ENCODE results near the gene KIF23. TPM values are rescaled to one million over a fixed set of nuclear protein-coding genes. Genes with fewer than 3 reads are reported as not detected.
A peak's percentile ranks its signal among the peaks of the same experiment; 100 is the strongest.

The KIF23 gene
- total RNA-seq, 4 donors from 2014 or later: 4.5 to 13.2 (median 8.9) TPM

GRCh38 chr15:69468241-69469121 lies 54.3 kb downstream of the KIF23 start:
- no peaks in the 10 kb centered on the region for H3K27me3 ChIP-seq
- TF ChIP-seq EP300 (IDR thresholded peaks at IDR 0.05) (no peak), CTCF (IDR thresholded peaks at IDR 0.05) (no peak), POLR2A (IDR thresholded peaks at IDR 0.05) (no peak)
- H3K36me3 ChIP-seq: no peaks in the 10 kb centered on the region
- no peak for DNase-seq (ENCODE audit: low spot score in 2 of 2)
- H3K9me3 ChIP-seq: no peaks in the 10 kb centered on the region
- WGBS, 2 donors: 73 to 76% methylated on average over 19 of the region's 19 CpGs
- H3K4me3 ChIP-seq: no peak overlapping the region
- H3K4me1 ChIP-seq: peaks cover 0 to 1% (median 0%) of the 10 kb centered on the region in 4 donors
- peak overlapping the region in 1 of 4 donors; percentile 19 for H3K27ac ChIP-seq

- WGBS, 2 donors: 95 to 97% methylated on average over 7 to 8 of the region's 8 CpGs
- no peak for DNase-seq (ENCODE audit: low spot score in 2 of 2)
- Histone ChIP-seq H3K36me3 (no peaks in the 10 kb centered on the region), H3K27me3 (no peaks in the 10 kb centered on the region), H3K4me1 (no peaks in the 10 kb centered on the region), H3K9me3 (no peaks in the 10 kb centered on the region), H3K4me3 (no peak overlapping the region), H3K27ac (no peak overlapping the region)
- TF ChIP-seq POLR2A (IDR thresholded peaks at IDR 0.05) (no peak), EP300 (IDR thresholded peaks at IDR 0.05) (no peak), CTCF (IDR thresholded peaks at IDR 0.05) (no peak)
These were observed 55.5 kb downstream of the KIF23 start for GRCh38 chr15:69469467-69470201.

- Histone ChIP-seq H3K27ac (no peak overlapping the region), H3K4me1 (no peaks in the 10 kb centered on the region), H3K36me3 (no peaks in the 10 kb centered on the region), H3K27me3 (no peaks in the 10 kb centered on the region), H3K9me3 (no peaks in the 10 kb centered on the region), H3K4me3 (no peak overlapping the region)
- 86 to 89% methylated on average over 5 of the region's 5 CpGs for WGBS, 2 donors
- no peak for DNase-seq (ENCODE audit: low spot score in 2 of 2)
- TF ChIP-seq EP300 (IDR thresholded peaks at IDR 0.05) (no peak), CTCF (IDR thresholded peaks at IDR 0.05) (no peak), POLR2A (IDR thresholded peaks at IDR 0.05) (no peak)
These were observed 57.9 kb downstream of the KIF23 start for GRCh38 chr15:69472046-69472445.

- no peaks in the 10 kb centered on the region for H3K9me3 ChIP-seq
- no peak overlapping the region for H3K27ac ChIP-seq
- DNase-seq (ENCODE audit: low spot score in 2 of 2): no peak
- H3K27me3 ChIP-seq: no peaks in the 10 kb centered on the region
- WGBS, 2 donors: 72 to 78% methylated on average over 6 of the region's 6 CpGs
- TF ChIP-seq EP300 (IDR thresholded peaks at IDR 0.05) (no peak), POLR2A (IDR thresholded peaks at IDR 0.05) (no peak), CTCF (IDR thresholded peaks at IDR 0.05) (no peak)
- no peaks in the 10 kb centered on the region for H3K4me1 ChIP-seq
- H3K4me3 ChIP-seq: no peak overlapping the region
- no peaks in the 10 kb centered on the region for H3K36me3 ChIP-seq
These were observed 58.4 kb downstream of the KIF23 start for GRCh38 chr15:69472562-69472961.

GRCh38 chr15:69474291-69474690 lies 60.1 kb downstream of the KIF23 start:
- Histone ChIP-seq H3K27me3 (no peaks in the 10 kb centered on the region), H3K9me3 (no peaks in the 10 kb centered on the region), H3K36me3 (no peaks in the 10 kb centered on the region), H3K4me1 (peaks cover 0 to 11% (median 2%) of the 10 kb centered on the region in 4 donors), H3K4me3 (no peak overlapping the region), H3K27ac (no peak overlapping the region)
- TF ChIP-seq CTCF (IDR thresholded peaks at IDR 0.05) (no peak), EP300 (IDR thresholded peaks at IDR 0.05) (no peak), POLR2A (IDR thresholded peaks at IDR 0.05) (no peak)
- 68 to 70% methylated on average over 5 of the region's 5 CpGs for WGBS, 2 donors
- DNase-seq (ENCODE audit: low spot score in 2 of 2): no peak
